Neural cell (in vitro differentiated cells): ENCODE data around the gene IDS.

Experiments
- CTCF ChIP-seq: fragments of 450-650 bp; IDR thresholded peaks from 2 replicates; pipeline ENCODE4 v1.5.1; 2014; ENCODE audit warnings: antibody characterized with exemption, mild to moderate bottlenecking, moderate library complexity; ENCODE audit not compliant: poor library complexity, severe bottlenecking
- EP300 ChIP-seq: fragments of 450-650 bp; conservative IDR thresholded peaks from 2 replicates; pipeline ENCODE4 v1.6.1; 2014; ENCODE audit warnings: antibody characterized with exemption, mild to moderate bottlenecking, moderate library complexity; ENCODE audit not compliant: poor library complexity, severe bottlenecking
- POLR2AphosphoS5 ChIP-seq: IDR thresholded peaks from 2 replicates; pipeline ENCODE4 v1.6.1; 2012
- RAD21 ChIP-seq: fragments of 450-650 bp; conservative IDR thresholded peaks from 2 replicates; pipeline ENCODE4 v1.6.1; 2014; ENCODE audit warnings: antibody characterized with exemption, mild to moderate bottlenecking, moderate library complexity

DNA sequence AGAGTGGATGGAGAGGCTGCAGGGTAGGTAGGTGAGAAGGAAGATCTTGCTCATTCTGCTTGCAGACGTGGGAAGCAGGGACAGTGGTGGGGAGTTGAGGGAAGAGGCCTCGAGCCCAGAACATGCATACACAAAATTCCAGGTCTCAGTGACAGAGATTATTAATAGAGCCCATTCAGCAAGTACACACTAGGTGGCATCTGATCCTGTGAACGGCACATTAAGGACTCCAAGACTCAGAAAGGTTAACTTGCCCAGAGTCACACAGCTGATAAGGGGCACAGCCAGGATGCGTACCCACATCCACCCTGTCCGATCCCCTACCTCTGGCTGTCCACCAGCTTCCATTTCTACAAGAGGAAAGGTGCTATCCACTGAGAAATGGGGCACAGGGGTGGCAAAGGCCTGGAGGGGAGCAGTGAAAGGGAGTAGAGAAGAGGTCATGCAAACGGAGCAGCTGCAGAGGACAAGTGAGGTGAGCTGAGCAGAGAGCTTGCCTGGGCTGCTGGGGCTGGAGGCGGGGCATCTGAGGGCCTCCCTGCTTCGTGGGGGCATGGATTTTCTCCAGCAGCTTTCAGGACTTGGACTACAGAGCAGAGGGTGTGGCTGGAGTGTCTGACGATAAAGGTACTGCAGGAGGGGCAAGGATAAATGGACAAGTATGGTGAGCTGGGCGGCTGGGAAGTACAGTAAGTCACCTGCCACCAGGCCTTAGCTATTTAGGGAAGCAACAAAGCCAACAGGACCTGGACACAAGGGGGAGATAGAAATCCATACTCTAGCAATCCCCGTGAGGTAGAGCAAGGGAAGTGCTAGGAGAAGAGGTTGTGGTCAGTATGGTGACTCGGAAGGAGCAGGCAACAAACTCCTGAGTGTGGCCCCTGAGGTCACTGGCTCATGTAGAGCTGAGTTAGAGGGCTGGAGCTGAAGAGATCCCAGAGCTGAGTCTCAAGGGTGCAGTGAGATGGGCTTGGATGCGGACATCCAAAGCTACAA, 11.2 kb downstream of the IDS start:
- TF ChIP-seq CTCF = no peak
- no peak for TF ChIP-seq EP300
- TF ChIP-seq POLR2AphosphoS5 = no peak
- no peak for TF ChIP-seq RAD21
